Smooth muscle cell (in vitro differentiated cells): ENCODE measurements around the gene GRIP1. TPM values are rescaled to one million over a fixed set of nuclear protein-coding genes. Genes with fewer than 3 reads are reported as not detected.

Experiments used
- DNase-seq: peaks from one replicate; lab custom pipeline; 2025; ENCODE audit not compliant: unreplicated experiment; lab: John Stamatoyannopoulos, UW
- H2AFZ ChIP-seq: fragments of 200-600 bp; sonication (generic); 2 replicates; pipeline ENCODE4 v1.6.0; 2016; ENCODE audit warnings: antibody characterized with exemption, low read depth, mild to moderate bottlenecking
- H3F3A ChIP-seq: fragments of 200-600 bp; sonication (generic); 2 replicates; pipeline ENCODE4 v1.6.0; 2017; ENCODE audit warnings: antibody characterized with exemption, low read depth
- H3K27ac ChIP-seq: fragments of 200-600 bp; sonication (generic); 2 replicates; pipeline ENCODE4 v1.5.1; 2016; ENCODE audit warnings: low read depth, mild to moderate bottlenecking
- H3K27me3 ChIP-seq: fragments of 200-600 bp; sonication (generic); 2 replicates; pipeline ENCODE4 v1.6.1; 2016; ENCODE audit warnings: low read depth, mild to moderate bottlenecking
- H3K36me3 ChIP-seq: fragments of 200-600 bp; sonication (generic); 2 replicates; pipeline ENCODE4 v1.5.1; 2016; ENCODE audit warnings: low read depth
- H3K4me1 ChIP-seq: fragments of 200-600 bp; sonication (generic); 2 replicates; pipeline ENCODE4 v1.5.1; 2016; ENCODE audit warnings: low read depth
- H3K4me2 ChIP-seq: fragments of 200-600 bp; sonication (generic); 2 replicates; pipeline ENCODE4 v1.6.0; 2016; ENCODE audit warnings: mild to moderate bottlenecking
- H3K4me3 ChIP-seq: fragments of 200-600 bp; sonication (generic); 2 replicates; pipeline ENCODE4 v1.5.1; 2016; ENCODE audit warnings: mild to moderate bottlenecking
- H3K79me2 ChIP-seq: fragments of 200-600 bp; sonication (generic); 2 replicates; pipeline ENCODE4 v1.6.0; 2016; ENCODE audit warnings: low read depth, mild to moderate bottlenecking
- H3K9ac ChIP-seq: fragments of 200-600 bp; sonication (generic); 2 replicates; pipeline ENCODE4 v1.6.0; 2016; ENCODE audit warnings: low read depth
- H3K9me3 ChIP-seq: fragments of 200-600 bp; sonication (generic); replicated peaks from 2 replicates; pipeline ENCODE4 v1.5.1; 2016; ENCODE audit warnings: low read depth
- H4K20me1 ChIP-seq: fragments of 200-600 bp; sonication (generic); 2 replicates; pipeline ENCODE4 v1.6.0; 2016; ENCODE audit warnings: low read depth
- WGBS: methylation state at CpG from one replicate; pipeline ENCODE4 v1.1.7; 2016; ENCODE audit warnings: low lambda C conversion rate; 5-methylcytosine and 5-hydroxymethylcytosine counted together
- polyA plus RNA-seq: library from polyadenylated mRNA; unstranded; fragments of >200 nt; fragmentation: Nextera tagmentation; extraction: Ambion mirVana; gene quantifications from 2 replicates; pipeline ENCODE4 v1.2.1, GENCODE V29; 2016
- total RNA-seq: library from RNA; depleted of rRNA; stranded (reverse); fragments of >200 nt; gene quantifications from 2 replicates; pipeline ENCODE4 v1.2.3, GENCODE V29; 2014
- TF ChIP-seq, protein P1 (sequence below): fragments of 200-600 bp; sonication (generic); IDR thresholded peaks from 2 replicates; pipeline ENCODE4 v1.5.1; 2017; ENCODE audit warnings: borderline replicate concordance, mild to moderate bottlenecking, antibody characterized with exemption; ENCODE audit not compliant: insufficient read depth, poor library complexity, severe bottlenecking

The GRIP1 gene
- total and polyA plus RNA-seq, 2 experiments from 2014 or later: 4.0 to 5.9 TPM

DNA sequence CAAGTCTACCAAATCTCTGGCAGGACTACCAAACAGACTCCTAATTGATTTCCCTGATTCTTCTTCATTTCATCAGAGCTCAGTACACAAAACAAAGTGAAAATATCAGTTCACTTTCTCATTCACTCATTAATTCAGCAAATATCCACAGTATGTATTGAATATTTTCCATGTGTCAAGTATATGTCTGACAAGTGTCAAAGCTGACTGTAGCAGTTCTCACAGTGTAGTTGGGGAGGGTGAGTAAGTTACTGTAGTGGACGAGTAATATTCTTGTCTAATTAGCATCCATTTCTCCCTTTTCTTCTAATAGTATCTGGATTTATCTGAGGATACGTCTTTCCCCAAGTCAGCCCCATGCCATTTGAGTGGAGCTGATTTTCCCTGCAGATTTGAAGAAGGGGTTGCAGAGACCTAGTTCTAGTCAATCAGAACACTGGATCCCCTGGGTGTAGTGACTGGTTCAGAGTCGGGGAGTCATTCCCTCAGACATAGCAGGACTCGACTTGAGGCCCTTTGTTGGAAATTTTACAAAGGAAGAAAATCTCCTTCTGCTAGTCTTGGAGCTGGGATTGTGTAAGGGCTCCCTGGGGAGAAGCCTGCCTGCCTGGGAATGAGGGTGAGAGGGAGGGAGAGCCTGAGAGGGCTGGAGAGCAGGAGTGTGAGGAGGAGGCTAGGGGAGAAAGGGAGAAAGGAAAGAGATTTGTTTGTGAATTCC lies 51.4 kb downstream of the GRIP1 start:
- no peak overlapping the region for H3K9ac ChIP-seq
- H3K27ac ChIP-seq: no peak overlapping the region
- no peak overlapping the region for H2AFZ ChIP-seq
- peaks cover 5% of the 10 kb centered on the region for H3K4me1 ChIP-seq
- 83% methylated on average over 4 of the region's 4 CpGs for WGBS
- no peaks in the 10 kb centered on the region for H3K27me3 ChIP-seq
- no peaks in the 10 kb centered on the region for H3K9me3 ChIP-seq
- no peak overlapping the region for H3K4me3 ChIP-seq
- H4K20me1 ChIP-seq: no peaks in the 10 kb centered on the region
- no peak for DNase-seq
- H3K36me3 ChIP-seq: no peaks in the 10 kb centered on the region
- no peaks in the 10 kb centered on the region for H3K79me2 ChIP-seq
- TF ChIP-seq, protein P1, sequence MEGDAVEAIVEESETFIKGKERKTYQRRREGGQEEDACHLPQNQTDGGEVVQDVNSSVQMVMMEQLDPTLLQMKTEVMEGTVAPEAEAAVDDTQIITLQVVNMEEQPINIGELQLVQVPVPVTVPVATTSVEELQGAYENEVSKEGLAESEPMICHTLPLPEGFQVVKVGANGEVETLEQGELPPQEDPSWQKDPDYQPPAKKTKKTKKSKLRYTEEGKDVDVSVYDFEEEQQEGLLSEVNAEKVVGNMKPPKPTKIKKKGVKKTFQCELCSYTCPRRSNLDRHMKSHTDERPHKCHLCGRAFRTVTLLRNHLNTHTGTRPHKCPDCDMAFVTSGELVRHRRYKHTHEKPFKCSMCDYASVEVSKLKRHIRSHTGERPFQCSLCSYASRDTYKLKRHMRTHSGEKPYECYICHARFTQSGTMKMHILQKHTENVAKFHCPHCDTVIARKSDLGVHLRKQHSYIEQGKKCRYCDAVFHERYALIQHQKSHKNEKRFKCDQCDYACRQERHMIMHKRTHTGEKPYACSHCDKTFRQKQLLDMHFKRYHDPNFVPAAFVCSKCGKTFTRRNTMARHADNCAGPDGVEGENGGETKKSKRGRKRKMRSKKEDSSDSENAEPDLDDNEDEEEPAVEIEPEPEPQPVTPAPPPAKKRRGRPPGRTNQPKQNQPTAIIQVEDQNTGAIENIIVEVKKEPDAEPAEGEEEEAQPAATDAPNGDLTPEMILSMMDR: no peak
- H3F3A ChIP-seq: no peaks in the 10 kb centered on the region
- no peak overlapping the region for H3K4me2 ChIP-seq

GRCh38 chr12:66624806-66625205 lies 54.1 kb downstream of the GRIP1 start:
- Histone ChIP-seq H3K79me2 (no peaks in the 10 kb centered on the region), H3K9me3 (no peaks in the 10 kb centered on the region), H3K9ac (no peak overlapping the region), H3K4me2 (no peak overlapping the region), H3K4me3 (no peak overlapping the region), H3K27me3 (no peaks in the 10 kb centered on the region), H3K36me3 (no peaks in the 10 kb centered on the region), H4K20me1 (no peaks in the 10 kb centered on the region), H3K4me1 (peaks cover 13% of the 10 kb centered on the region), H3K27ac (no peak overlapping the region), H3F3A (no peaks in the 10 kb centered on the region), H2AFZ (no peak overlapping the region)
- no peak for DNase-seq
- TF ChIP-seq, protein P1: no peak
- WGBS: 90% methylated on average over 2 of the region's 2 CpGs

- Histone ChIP-seq H3K9me3 (no peaks in the 10 kb centered on the region), H3K9ac (no peak overlapping the region), H3K27ac (no peak overlapping the region), H3K79me2 (no peaks in the 10 kb centered on the region), H3K4me3 (no peak overlapping the region), H2AFZ (no peak overlapping the region), H3K4me1 (peaks cover 13% of the 10 kb centered on the region), H3K36me3 (no peaks in the 10 kb centered on the region), H3K27me3 (no peaks in the 10 kb centered on the region), H3F3A (no peaks in the 10 kb centered on the region), H4K20me1 (no peaks in the 10 kb centered on the region), H3K4me2 (no peak overlapping the region)
- TF ChIP-seq, protein P1: no peak
- DNase-seq: no peak
Measured at GRCh38 chr12:66623455-66623854, 55.4 kb downstream of the GRIP1 start.

DNA sequence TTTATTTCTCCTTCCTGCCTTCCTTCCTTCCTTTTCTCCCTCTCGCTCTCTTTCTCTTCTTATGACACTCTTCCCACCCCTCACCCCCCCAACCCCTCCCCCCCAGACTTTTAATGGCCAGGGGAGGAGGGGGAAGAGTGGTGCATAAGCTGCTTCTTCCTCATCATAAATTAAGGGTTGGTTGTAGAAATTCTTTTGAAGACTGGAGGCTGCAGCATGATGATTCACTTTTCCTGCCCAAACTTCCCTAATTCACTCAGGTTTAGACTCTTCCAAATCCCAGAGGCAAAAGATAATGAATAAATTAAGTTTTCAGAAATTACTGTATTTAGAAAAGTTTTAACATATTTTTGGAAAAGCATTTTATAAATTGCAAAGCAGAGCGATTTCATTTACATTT lies 58.2 kb downstream of the GRIP1 start:
- Histone ChIP-seq H3K36me3 (no peaks in the 10 kb centered on the region), H3K4me1 (peaks cover 13% of the 10 kb centered on the region), H3K79me2 (no peaks in the 10 kb centered on the region), H4K20me1 (no peaks in the 10 kb centered on the region), H3K27ac (no peak overlapping the region), H3K27me3 (no peaks in the 10 kb centered on the region), H2AFZ (no peak overlapping the region), H3F3A (no peaks in the 10 kb centered on the region), H3K4me3 (no peak overlapping the region), H3K4me2 (peak overlapping the region; percentile 40), H3K9me3 (no peaks in the 10 kb centered on the region), H3K9ac (no peak overlapping the region)
- 90% methylated on average over 1 of the region's 2 CpGs for WGBS
- no peak for DNase-seq
- TF ChIP-seq, protein P1: no peak
